NB4 (cell line): ENCODE measurements around the gene SDC3.

Experiments
- CTCF ChIP-seq: IDR thresholded peaks from one replicate; pipeline ENCODE4 v1.5.1; 2012; ENCODE audit warnings: low read depth, low read length
- POLR2A ChIP-seq: IDR thresholded peaks from 2 replicates; pipeline ENCODE4 v1.6.1; 2011; ENCODE audit warnings: mild to moderate bottlenecking; ENCODE audit not compliant: insufficient read length; ENCODE audit errors: extremely low read depth

GRCh38 chr1:30830537-30830936, 78.0 kb downstream of the SDC3 start:
- no peak for TF ChIP-seq CTCF
- TF ChIP-seq POLR2A = no peak
